ENCODE measurements around the gene VPS16. TPM values are rescaled to one million over a fixed set of nuclear protein-coding genes. Genes with fewer than 3 reads are reported as not detected.

VPS16 gene
- total RNA-seq, 4 donors from 2014 or later, result 17.9 to 51.3 (median 31.9) TPM

DNA sequence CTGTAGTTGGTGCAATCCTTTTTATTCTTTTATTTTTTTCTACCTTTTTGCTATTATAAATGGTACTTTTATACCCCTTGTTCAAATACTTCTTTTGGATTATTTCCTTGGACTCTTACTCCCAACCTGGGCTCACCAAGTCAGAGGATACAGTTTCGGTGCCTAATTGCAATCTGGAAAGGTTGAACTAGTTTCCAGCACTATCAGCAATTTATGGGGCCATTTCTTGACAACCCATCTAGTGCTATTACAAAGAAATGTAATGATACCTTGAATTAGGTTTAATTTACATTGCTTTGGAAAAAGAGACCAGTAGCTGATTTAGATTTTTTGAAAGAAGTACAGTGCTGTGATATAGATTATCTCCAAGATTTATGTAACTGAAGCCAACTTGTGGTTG lies 38.0 kb downstream of the VPS16 start:
- TF ChIP-seq POLR2A (IDR thresholded peaks at IDR 0.05) (no peak), EP300 (IDR thresholded peaks at IDR 0.05) (no peak)
- TF ChIP-seq, protein P1, sequence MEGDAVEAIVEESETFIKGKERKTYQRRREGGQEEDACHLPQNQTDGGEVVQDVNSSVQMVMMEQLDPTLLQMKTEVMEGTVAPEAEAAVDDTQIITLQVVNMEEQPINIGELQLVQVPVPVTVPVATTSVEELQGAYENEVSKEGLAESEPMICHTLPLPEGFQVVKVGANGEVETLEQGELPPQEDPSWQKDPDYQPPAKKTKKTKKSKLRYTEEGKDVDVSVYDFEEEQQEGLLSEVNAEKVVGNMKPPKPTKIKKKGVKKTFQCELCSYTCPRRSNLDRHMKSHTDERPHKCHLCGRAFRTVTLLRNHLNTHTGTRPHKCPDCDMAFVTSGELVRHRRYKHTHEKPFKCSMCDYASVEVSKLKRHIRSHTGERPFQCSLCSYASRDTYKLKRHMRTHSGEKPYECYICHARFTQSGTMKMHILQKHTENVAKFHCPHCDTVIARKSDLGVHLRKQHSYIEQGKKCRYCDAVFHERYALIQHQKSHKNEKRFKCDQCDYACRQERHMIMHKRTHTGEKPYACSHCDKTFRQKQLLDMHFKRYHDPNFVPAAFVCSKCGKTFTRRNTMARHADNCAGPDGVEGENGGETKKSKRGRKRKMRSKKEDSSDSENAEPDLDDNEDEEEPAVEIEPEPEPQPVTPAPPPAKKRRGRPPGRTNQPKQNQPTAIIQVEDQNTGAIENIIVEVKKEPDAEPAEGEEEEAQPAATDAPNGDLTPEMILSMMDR (IDR thresholded peaks at IDR 0.05), result no peak
- Histone ChIP-seq H3K4me3 (no peak overlapping the region), H3K4me1 (peaks cover 0 to 44% (median 10%) of the 10 kb centered on the region in 4 donors), H3K9me3 (no peaks in the 10 kb centered on the region), H3K27ac (no peak overlapping the region), H3K27me3 (no peaks in the 10 kb centered on the region), H3K36me3 (no peaks in the 10 kb centered on the region)
- WGBS, 2 donors, result 98 to 100% methylated on average over 1 of the region's 1 CpG
- no peak for DNase-seq (ENCODE audit: low spot score in 2 of 2)

DNA sequence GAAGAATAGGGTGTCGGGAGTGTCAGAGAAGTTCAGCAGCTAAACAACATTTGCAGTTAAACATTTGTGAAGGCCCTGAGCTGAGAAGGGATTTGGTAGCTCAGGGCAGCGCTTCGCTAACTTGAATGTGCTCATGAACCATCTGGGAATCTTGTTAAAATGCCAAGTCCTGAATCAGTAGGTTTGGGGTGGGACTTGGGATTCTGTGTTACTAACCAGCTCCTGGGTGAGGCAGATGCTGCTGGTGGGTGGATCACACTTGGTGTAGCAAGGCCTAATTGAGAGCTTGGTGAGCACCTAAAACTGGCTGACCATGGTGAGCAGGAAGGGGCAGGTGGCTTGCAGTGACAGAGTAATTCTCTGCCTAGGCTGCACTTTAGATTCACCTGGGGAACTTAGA lies 38.6 kb downstream of the VPS16 start:
- no peaks in the 10 kb centered on the region for H3K36me3 ChIP-seq
- DNase-seq (ENCODE audit: low spot score in 2 of 2), result no peak
- no peaks in the 10 kb centered on the region for H3K27me3 ChIP-seq
- WGBS, 2 donors, result 63 to 69% methylated on average over 3 of the region's 3 CpGs
- TF ChIP-seq, protein P1 (IDR thresholded peaks at IDR 0.05), result no peak
- TF ChIP-seq POLR2A (IDR thresholded peaks at IDR 0.05) (no peak), EP300 (IDR thresholded peaks at IDR 0.05) (no peak)
- H3K4me3 ChIP-seq, result no peak overlapping the region
- peaks cover 0 to 49% (median 12%) of the 10 kb centered on the region in 4 donors for H3K4me1 ChIP-seq
- H3K27ac ChIP-seq, result no peak overlapping the region
- H3K9me3 ChIP-seq, result no peaks in the 10 kb centered on the region

DNA sequence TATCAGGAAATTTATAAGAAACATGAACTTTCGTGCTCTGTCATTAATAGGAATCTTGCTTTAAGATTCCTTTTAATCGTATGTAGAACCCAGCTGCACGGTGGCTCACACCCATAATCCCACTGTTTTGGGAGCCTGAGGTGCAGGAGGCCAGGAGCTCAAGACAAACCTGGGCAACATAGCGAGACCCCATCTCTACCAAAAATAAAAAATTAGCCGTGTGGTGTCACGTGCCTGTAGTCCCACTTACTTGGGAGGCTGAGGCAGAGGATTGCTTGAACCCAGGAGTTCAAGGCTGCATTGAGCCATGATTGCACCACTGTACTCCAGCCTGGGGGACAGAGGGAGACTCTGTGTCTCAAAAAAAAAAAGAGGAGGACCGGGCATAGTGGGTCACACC lies 40.1 kb downstream of the VPS16 start:
- Histone ChIP-seq H3K27ac (no peak overlapping the region), H3K36me3 (no peaks in the 10 kb centered on the region), H3K9me3 (no peaks in the 10 kb centered on the region), H3K4me1 (peaks cover 0 to 39% (median 3%) of the 10 kb centered on the region in 4 donors), H3K27me3 (no peaks in the 10 kb centered on the region), H3K4me3 (no peak overlapping the region)
- no peak for TF ChIP-seq EP300 (IDR thresholded peaks at IDR 0.05)
- no peak for TF ChIP-seq POLR2A (IDR thresholded peaks at IDR 0.05)
- TF ChIP-seq, protein P1 (IDR thresholded peaks at IDR 0.05), result no peak
- DNase-seq (ENCODE audit: low spot score in 2 of 2), result no peak
- WGBS, 2 donors, result 84 to 90% methylated on average over 7 of the region's 7 CpGs

DNA sequence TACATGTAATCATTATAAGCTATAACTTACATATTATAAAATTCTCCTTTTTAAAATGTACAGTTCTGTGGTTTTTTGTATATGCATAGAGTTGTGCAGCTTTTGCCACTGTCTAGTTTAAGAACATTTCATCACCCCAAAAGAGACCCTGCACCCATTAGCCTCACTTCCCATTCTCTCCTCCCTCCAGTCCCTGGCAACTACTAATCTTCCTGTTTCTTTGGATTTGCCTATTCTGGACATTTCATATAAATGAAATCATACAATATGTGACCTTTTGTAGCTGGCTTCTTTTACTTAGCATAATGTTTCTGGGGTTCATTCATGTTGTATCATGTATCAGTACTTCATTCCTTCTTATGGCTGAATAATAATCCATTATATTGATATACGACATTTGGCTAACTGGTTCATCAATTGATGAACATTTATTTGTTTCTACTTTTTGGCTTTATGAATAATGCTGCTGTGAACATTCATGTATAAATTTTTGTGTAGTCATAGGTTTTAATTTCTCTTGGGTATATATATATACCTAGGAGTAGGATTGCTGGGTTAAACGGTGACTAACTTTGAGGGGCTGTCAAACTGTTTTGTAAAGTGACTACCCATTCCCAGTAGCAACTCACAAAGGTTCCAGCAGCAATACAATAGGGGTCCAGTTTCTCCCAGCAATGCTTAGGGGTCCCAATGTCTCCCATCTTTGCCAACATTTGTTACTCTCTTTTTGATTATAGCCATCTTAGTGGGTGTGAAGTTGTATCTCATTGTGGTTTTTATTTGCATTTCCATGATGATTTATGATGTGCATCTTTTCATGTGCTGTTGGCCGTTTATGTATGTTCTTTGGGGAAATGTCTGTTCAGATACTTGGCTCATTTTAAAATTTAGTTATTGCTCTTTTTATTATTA lies 43.4 kb downstream of the VPS16 start:
- Histone ChIP-seq H3K27ac (no peak overlapping the region), H3K9me3 (no peaks in the 10 kb centered on the region), H3K27me3 (no peaks in the 10 kb centered on the region), H3K4me3 (no peak overlapping the region), H3K36me3 (no peaks in the 10 kb centered on the region), H3K4me1 (peaks cover 0 to 25% (median 2%) of the 10 kb centered on the region in 4 donors)
- TF ChIP-seq, protein P1 (IDR thresholded peaks at IDR 0.05), result no peak
- TF ChIP-seq EP300 (IDR thresholded peaks at IDR 0.05) (no peak), POLR2A (IDR thresholded peaks at IDR 0.05) (no peak)
- no peak for DNase-seq (ENCODE audit: low spot score in 2 of 2)
- WGBS, 2 donors, result 48 to 58% methylated on average over 3 of the region's 3 CpGs

DNA sequence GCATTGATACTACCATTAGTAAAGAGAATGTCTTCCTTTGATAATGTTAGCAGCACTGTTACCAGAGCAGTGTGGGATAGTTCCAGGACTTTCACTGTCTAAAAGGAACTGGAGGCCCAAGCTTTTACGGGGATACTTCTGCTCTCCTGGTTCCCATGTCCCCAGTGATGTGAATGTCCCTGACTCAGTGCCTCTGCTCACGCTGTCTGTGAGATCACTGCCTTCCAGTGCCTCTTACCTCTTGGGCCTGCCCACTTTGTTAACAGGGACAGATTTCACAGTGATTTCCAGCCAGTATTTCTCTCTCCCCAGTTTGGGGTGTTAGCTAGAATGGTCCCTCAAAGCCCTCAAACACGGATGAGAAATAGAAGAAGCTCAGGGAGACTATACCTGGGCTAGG lies 47.2 kb downstream of the VPS16 start:
- 85 to 90% methylated on average over 3 of the region's 3 CpGs for WGBS, 2 donors
- Histone ChIP-seq H3K27ac (no peak overlapping the region), H3K36me3 (no peaks in the 10 kb centered on the region), H3K9me3 (no peaks in the 10 kb centered on the region), H3K4me1 (peaks cover 0 to 22% (median 2%) of the 10 kb centered on the region in 4 donors), H3K4me3 (no peak overlapping the region), H3K27me3 (no peaks in the 10 kb centered on the region)
- DNase-seq (ENCODE audit: low spot score in 2 of 2), result no peak
- TF ChIP-seq POLR2A (IDR thresholded peaks at IDR 0.05) (no peak), EP300 (IDR thresholded peaks at IDR 0.05) (no peak)
- TF ChIP-seq, protein P1 (IDR thresholded peaks at IDR 0.05), result no peak
